Smooth muscle cell (in vitro differentiated cells): ENCODE results near the gene CCZ1. TPM values are rescaled to one million over a fixed set of nuclear protein-coding genes. Genes with fewer than 3 reads are reported as not detected.
"Not testable (repeated sequence)": the region's sequence is repeated elsewhere in the genome, so short reads cannot be mapped to it uniquely, and the experiment has no call there.

Experiments used
- DNase-seq: peaks from one replicate; lab custom pipeline; 2025; ENCODE audit not compliant: unreplicated experiment; lab: John Stamatoyannopoulos, UW
- H2AFZ ChIP-seq: fragments of 200-600 bp; sonication (generic); 2 replicates; pipeline ENCODE4 v1.6.0; 2016; ENCODE audit warnings: antibody characterized with exemption, low read depth, mild to moderate bottlenecking
- H3F3A ChIP-seq: fragments of 200-600 bp; sonication (generic); 2 replicates; pipeline ENCODE4 v1.6.0; 2017; ENCODE audit warnings: antibody characterized with exemption, low read depth
- H3K27ac ChIP-seq: fragments of 200-600 bp; sonication (generic); 2 replicates; pipeline ENCODE4 v1.5.1; 2016; ENCODE audit warnings: low read depth, mild to moderate bottlenecking
- H3K27me3 ChIP-seq: fragments of 200-600 bp; sonication (generic); 2 replicates; pipeline ENCODE4 v1.6.1; 2016; ENCODE audit warnings: low read depth, mild to moderate bottlenecking
- H3K36me3 ChIP-seq: fragments of 200-600 bp; sonication (generic); 2 replicates; pipeline ENCODE4 v1.5.1; 2016; ENCODE audit warnings: low read depth
- H3K4me1 ChIP-seq: fragments of 200-600 bp; sonication (generic); 2 replicates; pipeline ENCODE4 v1.5.1; 2016; ENCODE audit warnings: low read depth
- H3K4me2 ChIP-seq: fragments of 200-600 bp; sonication (generic); 2 replicates; pipeline ENCODE4 v1.6.0; 2016; ENCODE audit warnings: mild to moderate bottlenecking
- H3K4me3 ChIP-seq: fragments of 200-600 bp; sonication (generic); 2 replicates; pipeline ENCODE4 v1.5.1; 2016; ENCODE audit warnings: mild to moderate bottlenecking
- H3K79me2 ChIP-seq: fragments of 200-600 bp; sonication (generic); 2 replicates; pipeline ENCODE4 v1.6.0; 2016; ENCODE audit warnings: low read depth, mild to moderate bottlenecking
- H3K9ac ChIP-seq: fragments of 200-600 bp; sonication (generic); 2 replicates; pipeline ENCODE4 v1.6.0; 2016; ENCODE audit warnings: low read depth
- H3K9me3 ChIP-seq: fragments of 200-600 bp; sonication (generic); replicated peaks from 2 replicates; pipeline ENCODE4 v1.5.1; 2016; ENCODE audit warnings: low read depth
- H4K20me1 ChIP-seq: fragments of 200-600 bp; sonication (generic); 2 replicates; pipeline ENCODE4 v1.6.0; 2016; ENCODE audit warnings: low read depth
- WGBS: methylation state at CpG from one replicate; pipeline ENCODE4 v1.1.7; 2016; ENCODE audit warnings: low lambda C conversion rate; 5-methylcytosine and 5-hydroxymethylcytosine counted together
- polyA plus RNA-seq: library from polyadenylated mRNA; unstranded; fragments of >200 nt; fragmentation: Nextera tagmentation; extraction: Ambion mirVana; gene quantifications from 2 replicates; pipeline ENCODE4 v1.2.1, GENCODE V29; 2016
- total RNA-seq: library from RNA; depleted of rRNA; stranded (reverse); fragments of >200 nt; gene quantifications from 2 replicates; pipeline ENCODE4 v1.2.3, GENCODE V29; 2014
- TF ChIP-seq, protein P1 (sequence below): fragments of 200-600 bp; sonication (generic); IDR thresholded peaks from 2 replicates; pipeline ENCODE4 v1.5.1; 2017; ENCODE audit warnings: borderline replicate concordance, mild to moderate bottlenecking, antibody characterized with exemption; ENCODE audit not compliant: insufficient read depth, poor library complexity, severe bottlenecking

Gene CCZ1
- total and polyA plus RNA-seq, 2 experiments from 2014 or later: 102 to 104 TPM

DNA sequence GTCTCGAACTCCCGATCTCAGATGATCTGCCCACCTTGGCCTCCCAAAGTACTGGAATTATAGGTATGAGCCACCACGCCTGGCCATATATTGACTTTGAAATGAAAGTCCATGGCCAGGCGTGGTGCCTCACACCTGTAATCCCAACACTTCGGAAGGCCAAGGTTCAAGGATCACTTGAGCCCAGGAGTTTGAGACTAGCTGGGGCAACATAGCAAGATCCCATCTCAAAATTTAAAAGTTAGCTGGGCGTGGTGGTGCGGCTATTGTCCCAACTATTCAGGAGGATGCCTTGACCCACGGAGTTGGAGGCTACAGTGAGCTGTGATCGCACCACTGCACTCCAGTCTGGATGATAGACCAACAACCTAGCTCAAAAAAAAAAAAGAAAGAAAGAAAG is 6.0 kb upstream of the CCZ1 start:
- Histone ChIP-seq H3K27ac (no peak overlapping the region), H3K4me2 (no peak overlapping the region), H3K27me3 (no peaks in the 10 kb centered on the region), H3K4me1 (no peaks in the 10 kb centered on the region), H3K36me3 (no peaks in the 10 kb centered on the region), H3F3A (no peaks in the 10 kb centered on the region), H3K79me2 (no peaks in the 10 kb centered on the region), H3K9ac (no peak overlapping the region), H3K4me3 (no peak overlapping the region), H2AFZ (no peak overlapping the region), H3K9me3 (no peaks in the 10 kb centered on the region), H4K20me1 (no peaks in the 10 kb centered on the region)
- TF ChIP-seq, protein P1, sequence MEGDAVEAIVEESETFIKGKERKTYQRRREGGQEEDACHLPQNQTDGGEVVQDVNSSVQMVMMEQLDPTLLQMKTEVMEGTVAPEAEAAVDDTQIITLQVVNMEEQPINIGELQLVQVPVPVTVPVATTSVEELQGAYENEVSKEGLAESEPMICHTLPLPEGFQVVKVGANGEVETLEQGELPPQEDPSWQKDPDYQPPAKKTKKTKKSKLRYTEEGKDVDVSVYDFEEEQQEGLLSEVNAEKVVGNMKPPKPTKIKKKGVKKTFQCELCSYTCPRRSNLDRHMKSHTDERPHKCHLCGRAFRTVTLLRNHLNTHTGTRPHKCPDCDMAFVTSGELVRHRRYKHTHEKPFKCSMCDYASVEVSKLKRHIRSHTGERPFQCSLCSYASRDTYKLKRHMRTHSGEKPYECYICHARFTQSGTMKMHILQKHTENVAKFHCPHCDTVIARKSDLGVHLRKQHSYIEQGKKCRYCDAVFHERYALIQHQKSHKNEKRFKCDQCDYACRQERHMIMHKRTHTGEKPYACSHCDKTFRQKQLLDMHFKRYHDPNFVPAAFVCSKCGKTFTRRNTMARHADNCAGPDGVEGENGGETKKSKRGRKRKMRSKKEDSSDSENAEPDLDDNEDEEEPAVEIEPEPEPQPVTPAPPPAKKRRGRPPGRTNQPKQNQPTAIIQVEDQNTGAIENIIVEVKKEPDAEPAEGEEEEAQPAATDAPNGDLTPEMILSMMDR: no peak
- 98% methylated on average over 9 of the region's 9 CpGs for WGBS
- DNase-seq: no peak

DNA sequence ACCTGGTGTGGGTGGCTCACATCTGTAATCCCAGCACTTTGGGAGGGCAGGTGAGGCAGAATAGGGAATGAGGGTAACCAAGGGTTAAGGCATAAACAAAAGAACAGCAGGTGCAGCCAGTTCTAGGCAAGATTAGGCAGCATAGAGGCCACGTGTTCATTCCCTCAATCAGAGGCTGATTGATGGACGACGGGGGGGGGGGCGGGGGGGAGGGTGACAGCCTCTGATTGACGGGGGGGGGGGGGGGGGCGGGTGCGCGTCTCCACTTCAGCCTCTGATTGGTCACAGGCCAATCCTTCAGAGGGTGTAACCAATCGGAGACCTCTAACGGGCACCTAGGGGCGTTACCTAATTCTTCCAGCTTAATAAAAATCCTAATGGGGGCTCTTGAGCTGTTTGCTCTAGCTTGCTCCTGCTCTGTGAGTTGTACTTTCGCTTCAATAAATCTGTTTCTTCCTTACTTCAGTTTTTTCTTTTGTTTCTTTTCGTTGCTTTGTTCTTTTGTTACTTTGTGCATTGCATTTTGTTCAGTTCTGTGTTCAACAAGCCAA is 1.1 kb upstream of the CCZ1 start:
- not testable (repeated sequence) for H3F3A ChIP-seq, H3K9me3 ChIP-seq, H4K20me1 ChIP-seq, H3K79me2 ChIP-seq, H3K36me3 ChIP-seq, H3K27ac ChIP-seq, DNase-seq, H3K4me3 ChIP-seq, H2AFZ ChIP-seq, H3K4me1 ChIP-seq, H3K9ac ChIP-seq, H3K27me3 ChIP-seq
- WGBS: 94% methylated on average over 5 of the region's 13 CpGs
- H3K4me2 ChIP-seq: peak overlapping the region; percentile 80

DNA sequence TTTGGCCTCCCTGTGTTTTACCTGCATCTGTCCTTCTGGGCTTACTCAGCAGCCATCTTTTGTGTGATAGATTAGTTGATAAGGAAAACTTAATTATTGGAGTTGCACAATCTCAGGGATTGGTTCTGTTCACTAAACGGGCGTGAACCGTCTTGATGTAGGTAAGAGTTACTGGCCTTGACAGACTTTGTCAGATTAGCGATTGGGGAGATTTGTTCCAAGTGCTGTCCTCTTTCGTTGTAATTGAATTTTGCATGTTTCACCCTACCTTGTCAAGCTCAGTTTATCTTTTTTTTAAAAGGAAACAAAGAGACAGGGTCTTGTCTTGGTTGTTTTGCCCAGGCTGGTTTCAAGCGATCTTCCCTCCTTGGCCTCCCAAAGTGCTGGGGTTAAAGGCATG is 4.5 kb downstream of the CCZ1 start:
- not testable (repeated sequence) for H3K27me3 ChIP-seq, H3K4me2 ChIP-seq, H3K4me3 ChIP-seq, H3K9me3 ChIP-seq, H3F3A ChIP-seq, H3K79me2 ChIP-seq, H3K27ac ChIP-seq, H3K4me1 ChIP-seq, H3K36me3 ChIP-seq, DNase-seq, H4K20me1 ChIP-seq, H3K9ac ChIP-seq, H2AFZ ChIP-seq
- WGBS: 82% methylated on average over 6 of the region's 6 CpGs

DNA sequence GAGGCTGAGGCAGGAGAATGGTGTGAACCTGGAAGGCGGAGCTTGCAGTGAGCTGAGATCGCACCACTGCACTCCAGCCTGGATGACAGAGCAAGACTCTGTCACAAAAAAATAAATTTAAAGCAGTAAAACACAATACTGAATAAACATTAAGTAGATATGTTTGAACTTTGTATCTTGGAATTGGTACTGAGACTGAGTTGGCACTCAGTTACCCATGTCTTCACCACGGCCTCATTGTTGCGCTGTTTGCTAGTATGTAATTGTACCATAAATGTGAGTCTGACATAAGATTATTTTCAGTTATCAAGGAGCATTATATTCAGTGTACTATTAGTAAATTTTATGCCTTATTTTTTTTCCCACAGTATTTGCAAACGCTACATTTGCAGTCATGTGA is 6.2 kb downstream of the CCZ1 start:
- H3F3A ChIP-seq, H3K9me3 ChIP-seq, H3K9ac ChIP-seq, H3K4me2 ChIP-seq, H3K79me2 ChIP-seq, H3K4me1 ChIP-seq, DNase-seq, H3K27me3 ChIP-seq, H4K20me1 ChIP-seq, H3K27ac ChIP-seq, H3K4me3 ChIP-seq, H3K36me3 ChIP-seq, H2AFZ ChIP-seq: not testable (repeated sequence)
- WGBS: 96% methylated on average over 5 of the region's 5 CpGs

DNA sequence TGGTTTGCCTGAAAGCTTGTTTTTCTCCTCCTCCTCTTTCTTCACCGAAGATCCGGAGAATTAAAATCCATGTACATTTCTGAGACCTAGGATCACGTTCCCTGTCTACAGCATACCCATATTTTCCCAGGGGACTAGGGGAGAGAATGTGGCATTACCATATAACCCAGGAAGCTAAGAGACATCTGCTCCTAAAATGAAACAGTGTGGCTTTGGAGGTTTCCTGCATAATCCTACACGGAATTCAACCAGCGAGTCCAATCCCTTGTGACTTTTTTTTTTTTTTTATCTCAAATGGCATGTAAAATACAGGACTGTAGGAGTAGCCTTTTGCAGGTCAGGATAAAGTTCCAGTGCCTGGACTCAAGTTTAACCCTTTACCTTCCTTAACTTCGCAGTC is 10.3 kb downstream of the CCZ1 start:
- not testable (repeated sequence) for H4K20me1 ChIP-seq, H3F3A ChIP-seq, H3K9ac ChIP-seq, H3K79me2 ChIP-seq, H3K4me2 ChIP-seq, H3K4me1 ChIP-seq, H2AFZ ChIP-seq, H3K27ac ChIP-seq, H3K9me3 ChIP-seq, DNase-seq, H3K27me3 ChIP-seq, H3K36me3 ChIP-seq, H3K4me3 ChIP-seq
- WGBS: 86% methylated on average over 6 of the region's 6 CpGs

DNA sequence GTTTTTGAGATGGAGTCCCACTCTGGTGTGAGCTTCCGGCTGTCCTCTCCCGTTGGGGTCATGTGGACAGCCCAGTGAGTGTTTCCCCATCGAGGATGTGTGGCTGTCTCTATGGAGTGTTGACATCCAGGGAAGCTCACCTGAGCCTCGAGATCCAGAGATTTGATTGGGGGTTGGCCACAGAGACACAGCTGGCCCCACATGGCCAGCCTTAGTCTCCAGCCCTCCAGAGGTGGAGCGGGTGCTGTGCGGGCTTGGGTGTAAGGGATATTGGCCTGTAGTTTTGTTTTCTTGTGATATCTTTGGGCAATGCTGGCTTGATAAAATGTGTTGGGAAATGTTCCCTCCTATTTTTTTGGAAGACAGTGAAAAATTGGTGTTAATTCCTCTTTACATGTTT is 18.0 kb downstream of the CCZ1 start:
- H2AFZ ChIP-seq, DNase-seq, H3K9me3 ChIP-seq, H3K79me2 ChIP-seq, H3F3A ChIP-seq, H3K4me1 ChIP-seq, H3K27ac ChIP-seq, H4K20me1 ChIP-seq, H3K4me3 ChIP-seq, H3K36me3 ChIP-seq, H3K27me3 ChIP-seq, H3K9ac ChIP-seq, H3K4me2 ChIP-seq: not testable (repeated sequence)
- WGBS: 73% methylated on average over 4 of the region's 6 CpGs

DNA sequence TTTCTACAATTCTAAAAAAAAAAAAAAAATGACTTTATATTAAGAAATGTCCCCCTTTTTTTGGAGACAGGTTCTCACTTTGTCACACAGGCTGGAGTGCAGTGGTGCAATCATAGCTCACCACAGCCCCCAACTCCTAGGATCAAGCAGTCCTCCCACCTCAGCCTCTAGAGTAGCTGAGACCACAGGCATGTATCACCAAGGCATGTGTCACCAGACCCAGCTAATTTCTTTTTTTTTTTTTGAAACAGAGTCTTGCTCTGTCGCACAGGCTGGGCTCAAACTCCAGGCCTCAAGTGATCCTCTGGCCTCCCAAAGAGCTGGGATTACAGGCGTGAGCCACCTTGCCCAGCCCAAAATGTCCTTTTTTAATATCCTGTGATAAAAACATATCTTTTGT is 25.6 kb downstream of the CCZ1 start:
- H3K36me3 ChIP-seq, H3K4me2 ChIP-seq, H4K20me1 ChIP-seq, H3K79me2 ChIP-seq, H3K27ac ChIP-seq, DNase-seq, H3K4me1 ChIP-seq, H3K4me3 ChIP-seq, H3F3A ChIP-seq, H3K9me3 ChIP-seq, H2AFZ ChIP-seq, H3K9ac ChIP-seq, H3K27me3 ChIP-seq: not testable (repeated sequence)
- no CpG with 5 or more reads among the region's 2 CpGs for WGBS

DNA sequence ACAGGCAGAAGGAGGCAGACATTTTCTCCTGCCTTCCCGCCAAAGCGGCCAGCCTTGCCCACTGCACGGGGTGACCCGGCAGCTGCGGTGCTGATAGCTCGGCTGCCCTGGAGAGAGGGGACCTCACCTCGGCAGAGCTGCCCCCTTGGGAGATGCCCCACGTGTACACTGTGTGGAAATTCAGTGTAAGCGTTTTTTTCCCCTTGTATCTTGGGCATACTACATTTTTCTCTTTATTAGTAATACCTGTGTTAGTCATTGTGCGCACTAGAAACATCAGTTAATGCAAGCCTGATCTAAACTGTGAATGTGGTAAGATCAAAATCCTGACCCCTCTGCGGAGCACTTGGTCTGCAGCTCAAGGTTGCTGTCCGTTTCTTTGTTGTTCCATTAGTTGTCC is 26.1 kb downstream of the CCZ1 start:
- H3F3A ChIP-seq, H3K4me2 ChIP-seq, H4K20me1 ChIP-seq, H3K79me2 ChIP-seq, H3K4me1 ChIP-seq, H3K9ac ChIP-seq, H3K27me3 ChIP-seq, DNase-seq, H3K4me3 ChIP-seq, H3K9me3 ChIP-seq, H2AFZ ChIP-seq, H3K36me3 ChIP-seq, H3K27ac ChIP-seq: not testable (repeated sequence)
- WGBS: 80% methylated on average over 1 of the region's 12 CpGs
